Measurements from ENCODE around the gene SPACA1. TPM values are rescaled to one million over a fixed set of nuclear protein-coding genes. Genes with fewer than 3 reads are reported as not detected.

SPACA1 gene
- total RNA-seq, 1 experiment from 2014 or later, result not detected

DNA sequence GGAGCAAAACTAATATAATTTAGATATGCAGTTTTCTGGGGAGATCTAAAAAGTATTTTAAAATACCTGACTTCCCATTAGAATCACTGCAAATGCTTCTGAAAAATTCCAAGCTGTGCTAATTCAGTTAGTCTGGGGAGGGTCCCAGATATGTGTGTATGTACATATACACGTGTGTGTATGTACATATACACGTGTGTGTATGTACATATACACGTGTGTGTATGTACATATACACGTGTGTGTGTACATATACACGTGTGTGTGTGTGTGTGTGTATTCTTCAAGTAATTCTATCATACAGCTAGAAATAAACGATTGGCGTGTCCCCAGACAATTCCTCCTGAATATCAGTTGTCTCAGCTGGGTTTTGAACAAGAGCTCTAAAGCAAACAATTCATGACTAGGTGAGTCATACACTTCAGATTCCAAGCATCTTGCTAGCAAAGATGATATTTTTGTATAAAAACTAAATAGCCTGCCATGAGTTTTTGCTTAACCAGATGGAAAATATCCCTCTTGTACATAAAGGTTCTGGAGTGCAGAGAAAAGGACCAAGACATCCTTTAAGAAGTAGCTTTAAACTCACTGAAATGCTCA, 58.2 kb downstream of the SPACA1 start:
- H3K4me1 Mint-ChIP-seq, result peaks cover 6 to 7% of the 10 kb centered on the region in 2 experiments; a peak in 3 of 4 replicates
- no peak overlapping the region for H4K5ac ChIP-seq (ENCODE audit: insufficient read length, low read depth, low read length)
- no peak overlapping the region for H3K4me2 ChIP-seq (ENCODE audit: insufficient read depth, insufficient read length, low read length)
- no peak overlapping the region for H3K27ac ChIP-seq (ENCODE audit: insufficient read length, low read depth, low read length)
- no peak overlapping the region for H3K14ac ChIP-seq (ENCODE audit: insufficient read depth, low read length)
- H2BK15ac ChIP-seq (ENCODE audit: low read depth, low read length), result no peak overlapping the region
- H3K4ac ChIP-seq (ENCODE audit: low read depth, low read length), result no peak overlapping the region
- H3K23me2 ChIP-seq (ENCODE audit: insufficient read length, low read depth, low read length, poor library complexity, severe bottlenecking), result no peaks in the 10 kb centered on the region
- H2BK120ac ChIP-seq (ENCODE audit: low read depth, low read length, poor library complexity, severe bottlenecking), result no peak overlapping the region
- no peak overlapping the region for H4K91ac ChIP-seq (ENCODE audit: insufficient read length, low read depth, low read length)
- no peak overlapping the region for H2AK5ac ChIP-seq (ENCODE audit: insufficient read length, low read length)
- H2BK5ac ChIP-seq (ENCODE audit: insufficient read length, low read length), result no peak overlapping the region
- no peaks in the 10 kb centered on the region for H3K79me1 ChIP-seq (ENCODE audit: insufficient read depth, low read depth, low read length, poor library complexity, severe bottlenecking)
- no peak for DNase-seq
- H3K23ac ChIP-seq (ENCODE audit: insufficient read length, low read depth, low read length), result no peak overlapping the region
- H3K4me3 Mint-ChIP-seq, result no peak overlapping the region
- TF ChIP-seq, protein P1, sequence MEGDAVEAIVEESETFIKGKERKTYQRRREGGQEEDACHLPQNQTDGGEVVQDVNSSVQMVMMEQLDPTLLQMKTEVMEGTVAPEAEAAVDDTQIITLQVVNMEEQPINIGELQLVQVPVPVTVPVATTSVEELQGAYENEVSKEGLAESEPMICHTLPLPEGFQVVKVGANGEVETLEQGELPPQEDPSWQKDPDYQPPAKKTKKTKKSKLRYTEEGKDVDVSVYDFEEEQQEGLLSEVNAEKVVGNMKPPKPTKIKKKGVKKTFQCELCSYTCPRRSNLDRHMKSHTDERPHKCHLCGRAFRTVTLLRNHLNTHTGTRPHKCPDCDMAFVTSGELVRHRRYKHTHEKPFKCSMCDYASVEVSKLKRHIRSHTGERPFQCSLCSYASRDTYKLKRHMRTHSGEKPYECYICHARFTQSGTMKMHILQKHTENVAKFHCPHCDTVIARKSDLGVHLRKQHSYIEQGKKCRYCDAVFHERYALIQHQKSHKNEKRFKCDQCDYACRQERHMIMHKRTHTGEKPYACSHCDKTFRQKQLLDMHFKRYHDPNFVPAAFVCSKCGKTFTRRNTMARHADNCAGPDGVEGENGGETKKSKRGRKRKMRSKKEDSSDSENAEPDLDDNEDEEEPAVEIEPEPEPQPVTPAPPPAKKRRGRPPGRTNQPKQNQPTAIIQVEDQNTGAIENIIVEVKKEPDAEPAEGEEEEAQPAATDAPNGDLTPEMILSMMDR (conservative IDR thresholded peaks at IDR 0.05), result no peak
- no peak overlapping the region for H3K27ac Mint-ChIP-seq
- no peaks in the 10 kb centered on the region for H3K27me3 ChIP-seq (ENCODE audit: insufficient read depth, low read length)
- no peak overlapping the region for H2BK20ac ChIP-seq (ENCODE audit: low read depth, low read length, poor library complexity, severe bottlenecking)
- H3K4me1 ChIP-seq (ENCODE audit: insufficient read depth, low read length), result no peaks in the 10 kb centered on the region
- H3K9ac ChIP-seq (ENCODE audit: extremely low read depth, insufficient read length, low read length), result no peak overlapping the region
- H4K20me1 ChIP-seq (ENCODE audit: control insufficient read depth, insufficient read depth, insufficient read length), result no peaks in the 10 kb centered on the region
- WGBS (ENCODE audit: extremely low coverage, insufficient read length, low lambda C conversion rate), result no CpG with 5 or more reads among the region's 7 CpGs
- no peaks in the 10 kb centered on the region for H3K27me3 Mint-ChIP-seq (ENCODE audit: low read depth)
- H3K56ac ChIP-seq (ENCODE audit: insufficient read length, low read depth, low read length), result no peak overlapping the region
- no peak overlapping the region for H3K18ac ChIP-seq (ENCODE audit: insufficient read length, low read depth, low read length)
- no peaks in the 10 kb centered on the region for H3K9me3 Mint-ChIP-seq
- H2AFZ ChIP-seq (ENCODE audit: low read length), result no peak overlapping the region
- H3K9me3 ChIP-seq (ENCODE audit: control insufficient read depth, low read depth, low read length), result no peaks in the 10 kb centered on the region
- no peaks in the 10 kb centered on the region for H3K79me2 ChIP-seq (ENCODE audit: insufficient read depth, low read length)
- H4K8ac ChIP-seq (replicated peaks; ENCODE audit: insufficient read length, low read depth, low read length), result no peak overlapping the region
- no peak overlapping the region for H2BK12ac ChIP-seq (ENCODE audit: insufficient read length, low read depth, low read length)
- H3T11ph ChIP-seq (ENCODE audit: low read length), result no peak overlapping the region
- H3K36me3 Mint-ChIP-seq (ENCODE audit: insufficient read depth in 1 of 3, low read depth in 3 of 3), result no peaks in the 10 kb centered on the region
